Stimulated activated CD8-positive, alpha-beta memory T cell treated with anti-CD3 and anti-CD28 coated beads, Interleukin-2, amount 100 ng/mL, for 1 hour (primary cell): ENCODE data around the gene GPR55.

Experiments used
- DNase-seq, 2 donors: peaks; one replicate each; pipeline ENCODE4 v3.0.0-alpha.2; 2020; ENCODE audit warnings: low read depth in 2 of 2

GPR55 gene

DNA sequence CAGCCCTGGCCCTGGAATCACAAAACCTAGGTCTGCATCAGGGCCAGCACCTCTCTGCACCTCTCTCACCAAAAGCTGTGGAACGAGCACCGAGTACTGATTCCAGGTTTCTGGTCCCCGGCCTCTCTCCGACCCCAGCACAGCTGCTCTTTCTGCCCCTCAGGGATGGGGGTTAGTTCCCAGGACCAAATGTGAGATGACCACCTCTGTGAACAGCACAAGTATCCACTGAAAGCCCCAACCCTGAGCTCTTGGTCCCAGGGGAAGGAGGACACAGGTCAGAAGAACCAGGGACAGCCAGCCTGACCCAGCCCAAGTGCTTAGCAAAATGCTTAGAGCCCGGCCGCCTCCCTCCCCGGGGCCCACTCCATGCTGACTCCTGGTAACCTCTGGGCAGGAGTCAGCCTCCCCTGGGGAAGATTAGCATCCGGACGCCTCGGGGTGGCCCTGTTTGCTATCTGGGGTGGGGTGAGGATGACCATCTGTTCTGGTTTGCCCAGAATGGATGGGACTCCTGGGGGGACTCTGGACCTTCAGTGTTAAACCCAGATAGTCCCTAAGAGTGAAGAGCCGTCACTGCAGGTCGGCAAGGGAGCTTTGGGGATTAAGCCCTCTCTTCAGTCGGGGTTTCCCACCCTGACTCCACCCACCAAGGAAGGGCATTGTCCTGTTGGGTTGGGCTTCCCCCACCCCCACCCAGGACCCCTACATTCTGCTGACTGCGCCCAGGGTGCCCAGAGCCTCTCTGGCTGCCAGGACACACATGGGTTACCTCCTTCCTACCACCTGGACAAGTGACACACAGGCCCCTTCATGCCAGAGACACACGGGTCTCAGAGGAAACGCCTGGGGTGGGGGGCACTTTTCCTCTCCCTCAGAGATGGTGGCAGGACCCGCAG is 9.4 kb upstream of the GPR55 start:
- DNase-seq, result no peak

DNA sequence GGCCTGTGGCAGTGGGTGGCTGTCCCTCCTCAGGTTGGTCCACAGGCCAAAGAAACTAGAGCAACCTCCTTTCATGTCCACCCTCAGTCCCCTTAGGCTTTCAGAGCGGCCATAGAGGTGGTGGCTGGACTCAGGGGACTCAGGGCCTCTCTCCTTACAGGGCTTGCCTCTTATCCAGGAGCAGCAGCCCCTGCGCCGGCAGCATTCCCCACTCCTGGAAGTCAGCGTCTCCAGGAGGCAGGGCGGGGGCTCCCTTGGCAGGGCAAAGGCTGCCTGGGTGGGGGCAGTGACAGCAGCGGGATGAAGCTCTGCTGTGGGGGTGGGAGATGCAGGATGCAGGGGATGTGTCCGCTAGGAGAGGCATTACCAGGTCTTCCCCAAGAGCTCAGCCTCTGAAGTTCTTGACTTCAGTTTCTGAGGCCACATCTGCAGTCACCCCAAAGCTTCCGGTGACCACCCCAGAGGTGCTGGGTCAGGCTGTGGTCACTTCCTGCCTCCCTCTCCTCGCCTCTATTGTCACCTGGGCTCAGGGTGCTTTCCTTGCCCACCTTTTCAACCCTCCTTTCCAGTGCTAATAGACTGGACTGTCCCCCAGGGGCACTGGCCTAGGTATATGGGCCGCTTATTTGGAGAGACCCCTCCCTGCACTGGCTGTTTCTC is 8.6 kb upstream of the GPR55 start:
- no peak for DNase-seq

DNA sequence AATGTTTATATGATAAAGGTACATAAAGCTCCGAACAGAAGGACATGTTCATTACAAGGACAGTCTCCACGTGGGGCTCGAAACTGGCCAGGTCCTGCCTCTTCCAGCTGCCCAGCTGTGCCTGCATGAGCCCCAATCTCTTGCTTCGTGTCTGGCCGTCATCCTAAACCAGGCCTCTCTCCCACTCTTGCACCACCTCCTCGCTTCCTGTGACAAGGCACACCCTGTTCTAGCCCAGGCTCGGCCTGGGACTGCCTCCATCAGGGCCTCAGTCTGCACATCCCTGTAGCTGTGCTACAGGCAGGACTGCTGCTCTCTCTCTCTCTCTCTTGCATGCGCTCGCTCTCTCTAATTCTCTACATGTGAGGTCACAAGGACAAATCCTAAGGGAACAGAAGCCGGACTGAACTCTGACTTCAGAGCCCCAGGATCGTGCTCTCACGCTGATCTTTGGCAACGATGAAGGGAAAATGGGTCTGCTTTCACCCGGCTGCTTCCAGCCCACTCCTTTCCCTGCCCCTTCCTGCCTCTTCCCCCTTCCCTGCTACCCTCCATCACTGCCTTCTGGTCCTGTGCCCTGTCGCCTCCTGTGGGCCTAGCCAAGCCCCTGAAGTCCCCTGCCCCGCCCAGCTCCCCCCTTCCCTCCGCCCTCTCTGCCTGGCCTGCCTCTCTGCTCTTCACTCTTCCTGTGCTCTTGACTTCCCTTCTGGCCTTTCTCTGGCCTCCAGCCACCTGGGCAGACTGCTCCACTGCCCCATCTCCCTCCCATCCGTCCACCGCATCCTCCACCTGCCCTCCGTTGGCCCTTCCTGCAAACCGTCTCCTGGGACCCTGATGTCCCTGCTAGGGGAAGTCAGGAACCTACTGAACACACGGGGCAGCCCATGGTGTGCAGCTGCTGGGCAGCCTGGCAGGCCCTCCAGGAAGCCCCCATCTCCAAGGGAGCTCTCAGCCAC is 7.8 kb upstream of the GPR55 start:
- no peak for DNase-seq

- DNase-seq, result no peak
Measured at GRCh38 chr2:230931556-230932231, 6.7 kb upstream of the GPR55 start.

- no peak for DNase-seq
Measured at GRCh38 chr2:230930928-230931555, 6.0 kb upstream of the GPR55 start.

DNA sequence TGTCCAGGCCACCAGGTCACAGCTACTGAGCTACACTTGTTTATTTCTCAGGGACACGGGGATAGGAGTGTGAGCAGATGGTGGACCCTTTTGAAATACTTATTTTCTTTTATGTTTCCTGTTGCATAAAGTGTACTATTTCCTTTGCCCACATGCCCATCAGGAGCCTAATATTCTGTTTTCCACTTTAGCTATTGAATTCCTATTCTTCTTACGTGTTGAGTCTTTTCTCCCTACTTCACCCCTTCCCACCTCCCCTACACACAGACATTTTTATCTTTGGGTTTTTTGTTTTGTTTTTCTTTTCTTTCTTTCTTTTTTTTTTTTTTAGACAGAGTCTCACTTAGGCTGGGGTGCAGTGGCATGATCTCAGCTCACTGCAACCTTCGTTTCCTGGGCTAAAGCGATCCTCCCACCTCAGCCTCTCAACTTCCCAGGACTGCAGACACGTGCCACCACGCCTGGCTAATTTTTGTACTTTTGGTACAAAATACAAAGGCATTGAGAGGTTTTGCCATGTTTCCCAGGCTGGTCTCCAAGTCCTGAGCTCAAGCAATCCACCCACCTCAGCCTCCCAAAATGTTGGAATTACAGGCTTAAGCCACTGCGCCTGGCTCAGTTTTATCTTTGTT is 5.2 kb upstream of the GPR55 start:
- no peak for DNase-seq

- no peak for DNase-seq
Measured at GRCh38 chr2:230929381-230930148, 4.5 kb upstream of the GPR55 start.

- DNase-seq, result no peak
Measured at GRCh38 chr2:230928701-230929380, 3.8 kb upstream of the GPR55 start.

GRCh38 chr2:230927711-230928341 is 2.8 kb upstream of the GPR55 start:
- no peak for DNase-seq

- no peak for DNase-seq
Measured at GRCh38 chr2:230925879-230926765, 1.1 kb upstream of the GPR55 start.

- no peak for DNase-seq
Measured at GRCh38 chr2:230925443-230925878, 419 bp upstream of the GPR55 start.

DNA sequence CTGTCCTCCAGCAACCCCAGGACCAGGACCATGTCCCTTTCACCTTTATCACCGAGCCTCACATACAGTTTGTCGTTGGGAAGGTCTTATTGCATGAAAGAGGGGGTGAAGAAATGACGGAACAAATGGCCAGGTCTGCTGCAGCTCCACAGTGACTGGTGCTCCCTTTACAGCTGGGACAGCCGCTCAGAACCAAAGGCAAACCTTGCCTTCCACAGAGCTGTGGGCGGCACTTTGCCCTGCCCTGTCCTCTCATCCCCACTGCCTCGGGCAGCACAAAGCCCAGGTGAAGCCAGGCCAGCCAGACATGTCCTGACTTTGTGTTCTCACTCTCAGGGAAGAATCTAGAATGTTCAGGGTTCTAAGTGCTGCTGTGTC is 961 bp downstream of the GPR55 start:
- DNase-seq, result no peak

GRCh38 chr2:230922951-230923717 is 1.9 kb downstream of the GPR55 start:
- no peak for DNase-seq

GRCh38 chr2:230921806-230922595 is 3.0 kb downstream of the GPR55 start:
- no peak for DNase-seq

DNA sequence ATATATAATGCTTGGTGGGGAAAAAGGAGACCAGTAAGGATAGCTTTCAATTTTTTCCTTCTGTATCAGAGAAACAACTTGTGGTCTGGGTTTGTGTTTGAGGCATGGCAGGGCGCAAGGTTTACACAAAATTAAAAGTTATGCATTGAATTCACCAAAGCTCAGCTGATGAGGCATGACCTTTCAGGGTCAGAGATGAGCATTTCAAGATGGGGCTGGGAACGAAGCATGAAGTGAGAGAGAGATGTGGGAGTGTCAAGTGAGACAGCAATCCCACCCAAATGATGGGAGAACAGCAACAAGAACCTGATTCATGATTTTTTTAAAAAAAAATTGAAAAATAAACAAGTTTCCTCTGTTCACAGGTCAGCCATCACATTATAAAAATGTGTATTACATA is 4.9 kb downstream of the GPR55 start:
- no peak for DNase-seq

DNA sequence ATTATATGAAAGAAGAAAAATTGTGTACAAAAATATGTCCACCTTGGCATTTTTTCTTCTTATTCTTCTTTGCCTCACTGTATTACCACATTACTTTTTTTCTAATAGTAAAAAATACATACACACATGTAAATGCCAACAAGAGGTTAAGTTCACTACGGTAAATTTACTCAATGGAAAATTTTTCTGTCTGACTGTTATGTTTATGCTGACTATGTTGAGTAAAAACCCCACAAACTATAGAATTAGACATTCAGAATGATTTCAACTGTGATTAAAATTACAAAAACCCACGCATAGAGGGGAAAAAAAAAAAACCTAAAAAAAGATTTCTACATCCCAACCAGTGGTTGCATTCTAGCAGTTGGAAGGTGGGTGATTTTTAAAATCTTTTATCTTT is 5.4 kb downstream of the GPR55 start:
- no peak for DNase-seq
